ENCODE measurements around the gene DTL. TPM values are rescaled to one million over a fixed set of nuclear protein-coding genes. Genes with fewer than 3 reads are reported as not detected.

Gene DTL
- total and polyA plus RNA-seq, 2 experiments from 2014 or later: 8.2 to 9.7 TPM

GRCh38 chr1:212009561-212009960 is 26.0 kb upstream of the DTL start:
- no peaks in the 10 kb centered on the region for H3K4me1 ChIP-seq (ENCODE audit: insufficient read depth)
- no peak overlapping the region for H3K9ac ChIP-seq
- H3K4me2 ChIP-seq (ENCODE audit: unreplicated experiment): no peak overlapping the region
- no peaks in the 10 kb centered on the region for H3F3A ChIP-seq (ENCODE audit: insufficient read depth)
- no peak overlapping the region for H3K27ac ChIP-seq
- no peak for DNase-seq
- no peak overlapping the region for H2AFZ ChIP-seq
- H3K36me3 ChIP-seq (ENCODE audit: low read depth): 0 out of 2 replicates have a peak, but pooled peaks cover 7% of the 10 kb centered on the region
- in situ Hi-C loops (cut with MboI): loop anchor here (25.0 kb wide), 1 partner anchor 322 kb away; the partner anchor contains the start of gene NEK2
- H3K27me3 ChIP-seq (replicated peaks; ENCODE audit: insufficient read depth): no peaks in the 10 kb centered on the region
- no peaks in the 10 kb centered on the region for H3K9me3 ChIP-seq (ENCODE audit: low read depth)
- WGBS, 2 experiments (ENCODE audit: low coverage in 1 of 2, low lambda C conversion rate in 2 of 2, missing lambda C conversion rate in 2 of 2): 96 to 100% methylated on average over 1 of the region's 1 CpG
- no peaks in the 10 kb centered on the region for H3K79me2 ChIP-seq (ENCODE audit: insufficient read depth)
- no peak overlapping the region for H3K4me3 ChIP-seq
- TF ChIP-seq EZH2 (IDR thresholded peaks at IDR 0.05; ENCODE audit: insufficient read depth, poor library complexity, severe bottlenecking) (no peak), EZH2phosphoT487 (IDR thresholded peaks at IDR 0.05; ENCODE audit: insufficient read depth, low read depth) (no peak)
- H3K9me2 ChIP-seq (ENCODE audit: insufficient read depth): no peaks in the 10 kb centered on the region
- H4K20me1 ChIP-seq (ENCODE audit: insufficient read depth): no peaks in the 10 kb centered on the region

- H3K27me3 ChIP-seq (replicated peaks; ENCODE audit: insufficient read depth): no peaks in the 10 kb centered on the region
- H3K4me2 ChIP-seq (ENCODE audit: unreplicated experiment): no peak overlapping the region
- no peak overlapping the region for H3K27ac ChIP-seq
- H3K36me3 ChIP-seq (ENCODE audit: low read depth): 0 out of 2 replicates have a peak, but pooled peaks cover 7% of the 10 kb centered on the region
- H4K20me1 ChIP-seq (ENCODE audit: insufficient read depth): no peaks in the 10 kb centered on the region
- no peaks in the 10 kb centered on the region for H3K9me3 ChIP-seq (ENCODE audit: low read depth)
- TF ChIP-seq EZH2 (IDR thresholded peaks at IDR 0.05; ENCODE audit: insufficient read depth, poor library complexity, severe bottlenecking): no peak
- TF ChIP-seq EZH2phosphoT487 (IDR thresholded peaks at IDR 0.05; ENCODE audit: insufficient read depth, low read depth): no peak
- H3K4me3 ChIP-seq: no peak overlapping the region
- no peak overlapping the region for H2AFZ ChIP-seq
- in situ Hi-C loops (cut with MboI): loop anchor here (25.0 kb wide), 1 partner anchor 323 kb away; the partner anchor contains the start of gene NEK2
- no peaks in the 10 kb centered on the region for H3F3A ChIP-seq (ENCODE audit: insufficient read depth)
- H3K79me2 ChIP-seq (ENCODE audit: insufficient read depth): no peaks in the 10 kb centered on the region
- no peaks in the 10 kb centered on the region for H3K9me2 ChIP-seq (ENCODE audit: insufficient read depth)
- no peak overlapping the region for H3K9ac ChIP-seq
- H3K4me1 ChIP-seq (ENCODE audit: insufficient read depth): no peaks in the 10 kb centered on the region
- DNase-seq: no peak
- WGBS, 2 experiments (ENCODE audit: low coverage in 1 of 2, low lambda C conversion rate in 2 of 2, missing lambda C conversion rate in 2 of 2): 81 to 85% methylated on average over 3 of the region's 3 CpGs
These were observed 25.5 kb upstream of the DTL start for GRCh38 chr1:212010004-212010403.

- DNase-seq: peak; percentile 80
- TF ChIP-seq EZH2phosphoT487 (IDR thresholded peaks at IDR 0.05; ENCODE audit: insufficient read depth, low read depth) (no peak), EZH2 (IDR thresholded peaks at IDR 0.05; ENCODE audit: insufficient read depth, poor library complexity, severe bottlenecking) (no peak)
These were observed 23.4 kb upstream of the DTL start for GRCh38 chr1:212012034-212012740.

GRCh38 chr1:212013672-212014071 is 21.9 kb upstream of the DTL start:
- Histone ChIP-seq H3K79me2 (ENCODE audit: insufficient read depth) (no peaks in the 10 kb centered on the region), H3K4me3 (no peak overlapping the region), H3K27me3 (replicated peaks; ENCODE audit: insufficient read depth) (no peaks in the 10 kb centered on the region), H3K27ac (no peak overlapping the region), H3K36me3 (ENCODE audit: low read depth) (no peaks in the 10 kb centered on the region; the same call in 1 of the 2 replicates), H3K4me2 (ENCODE audit: unreplicated experiment) (no peak overlapping the region), H3K9me3 (ENCODE audit: low read depth) (no peaks in the 10 kb centered on the region), H3K9ac (no peak overlapping the region), H3K4me1 (ENCODE audit: insufficient read depth) (no peaks in the 10 kb centered on the region), H3F3A (ENCODE audit: insufficient read depth) (no peaks in the 10 kb centered on the region), H4K20me1 (ENCODE audit: insufficient read depth) (no peaks in the 10 kb centered on the region), H2AFZ (no peak overlapping the region), H3K9me2 (ENCODE audit: insufficient read depth) (no peaks in the 10 kb centered on the region)
- 85 to 87% methylated on average over 2 of the region's 2 CpGs for WGBS, 2 experiments (ENCODE audit: low coverage in 1 of 2, low lambda C conversion rate in 2 of 2, missing lambda C conversion rate in 2 of 2)
- in situ Hi-C loops (cut with MboI): loop anchor here (25.0 kb wide), 1 partner anchor 326 kb away; the partner anchor contains the start of gene NEK2
- no peak for DNase-seq
- TF ChIP-seq EZH2phosphoT487 (IDR thresholded peaks at IDR 0.05; ENCODE audit: insufficient read depth, low read depth): no peak
- TF ChIP-seq EZH2 (IDR thresholded peaks at IDR 0.05; ENCODE audit: insufficient read depth, poor library complexity, severe bottlenecking): no peak

More at GRCh38 chr1:212012034-212012740, 23.4 kb upstream of the DTL start:
- no peak overlapping the region for H3K27ac ChIP-seq
- in situ Hi-C loops (cut with MboI): loop anchor here (25.0 kb wide), 1 partner anchor 325 kb away; the partner anchor contains the start of gene NEK2
- no peaks in the 10 kb centered on the region for H4K20me1 ChIP-seq (ENCODE audit: insufficient read depth)
- H3K27me3 ChIP-seq (replicated peaks; ENCODE audit: insufficient read depth): no peaks in the 10 kb centered on the region
- H3K9me2 ChIP-seq (ENCODE audit: insufficient read depth): no peaks in the 10 kb centered on the region
- 55 to 56% methylated on average over 7 of the region's 7 CpGs for WGBS, 2 experiments (ENCODE audit: low coverage in 1 of 2, low lambda C conversion rate in 2 of 2, missing lambda C conversion rate in 2 of 2)
- H3K9me3 ChIP-seq (ENCODE audit: low read depth): no peaks in the 10 kb centered on the region
- no peak overlapping the region for H3K4me3 ChIP-seq
- H3K79me2 ChIP-seq (ENCODE audit: insufficient read depth): no peaks in the 10 kb centered on the region
- no peak overlapping the region for H2AFZ ChIP-seq
- H3K9ac ChIP-seq: no peak overlapping the region
- no peaks in the 10 kb centered on the region for H3K4me1 ChIP-seq (ENCODE audit: insufficient read depth)
- no peaks in the 10 kb centered on the region for H3F3A ChIP-seq (ENCODE audit: insufficient read depth)
- H3K36me3 ChIP-seq (ENCODE audit: low read depth): no peaks in the 10 kb centered on the region; the same call in 1 of the 2 replicates
- no peak overlapping the region for H3K4me2 ChIP-seq (ENCODE audit: unreplicated experiment)

Data from GM23248 (cell line).